Glomerular endothelial cell (primary cell): ENCODE results near the gene CNGB1. TPM values are rescaled to one million over a fixed set of nuclear protein-coding genes. Genes with fewer than 3 reads are reported as not detected.
"Not testable (repeated sequence)": the region's sequence is repeated elsewhere in the genome, so short reads cannot be mapped to it uniquely, and the experiment has no call there.

ENCODE experiments used
- DNase-seq: peaks from one replicate; pipeline ENCODE4 v3.0.0-alpha.2; 2011; ENCODE audit warnings: low read depth, low spot score; ENCODE audit errors: extremely low read depth
- total RNA-seq: library from RNA; depleted of rRNA; stranded (reverse); fragments of >200 nt; gene quantifications from 2 replicates; pipeline ENCODE4 v1.2.3, GENCODE V29; 2015

CNGB1 gene
- total RNA-seq, 1 donor from 2014 or later = not detected

DNA sequence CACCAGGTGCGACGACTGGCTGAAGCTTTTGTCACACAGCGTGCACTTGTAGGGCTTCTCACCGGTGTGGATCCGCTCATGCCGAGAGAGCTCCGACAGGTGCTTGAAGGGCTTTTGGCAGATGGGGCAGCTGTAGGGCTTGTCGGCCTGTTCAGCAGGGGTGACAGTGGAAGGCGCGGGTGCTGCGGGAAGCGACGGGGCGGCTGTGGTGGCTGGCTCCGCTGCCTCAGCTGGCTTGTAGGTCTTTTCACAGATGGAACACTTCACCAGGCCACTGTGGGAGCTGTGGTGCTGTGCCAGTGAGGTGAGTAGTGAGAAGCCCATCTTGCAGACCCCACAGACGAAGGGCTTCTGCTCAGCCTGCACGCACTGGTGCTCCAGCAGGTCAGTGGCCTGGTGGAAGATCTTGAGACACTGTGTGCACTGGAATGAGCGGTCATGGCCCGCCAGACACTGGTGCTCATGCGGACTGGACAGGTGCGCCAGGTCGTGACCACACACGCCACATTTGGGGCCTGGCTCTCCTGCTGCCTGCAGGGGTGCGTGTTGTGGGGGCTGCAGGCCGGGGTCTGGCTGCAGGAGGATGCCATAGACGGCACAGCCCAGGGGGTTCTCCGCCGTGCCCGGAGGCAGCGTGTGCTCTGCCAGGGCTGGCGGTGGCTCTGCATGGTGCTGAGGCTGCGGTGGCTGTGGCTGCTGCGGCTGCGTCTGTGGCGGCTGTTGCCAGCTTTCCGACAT is 26.8 kb upstream of the CNGB1 start:
- no peak for DNase-seq

DNA sequence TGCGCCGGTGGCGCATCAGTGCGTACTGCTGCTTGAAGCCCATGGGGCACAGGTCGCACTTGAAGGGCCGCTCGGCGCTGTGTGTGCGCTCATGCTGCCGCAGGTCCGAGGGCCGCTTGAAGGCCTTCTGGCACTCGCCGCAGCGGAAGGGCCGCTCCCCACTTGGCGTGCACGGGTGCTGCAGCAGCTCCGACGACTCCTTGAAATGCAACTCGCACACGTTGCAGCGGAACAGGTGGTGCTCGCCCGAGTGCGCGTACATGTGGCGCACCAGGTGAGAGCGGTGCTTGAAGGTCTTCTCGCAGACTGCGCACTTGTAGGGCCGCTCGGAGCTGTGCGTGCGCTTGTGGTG is 26.2 kb upstream of the CNGB1 start:
- no peak for DNase-seq

DNA sequence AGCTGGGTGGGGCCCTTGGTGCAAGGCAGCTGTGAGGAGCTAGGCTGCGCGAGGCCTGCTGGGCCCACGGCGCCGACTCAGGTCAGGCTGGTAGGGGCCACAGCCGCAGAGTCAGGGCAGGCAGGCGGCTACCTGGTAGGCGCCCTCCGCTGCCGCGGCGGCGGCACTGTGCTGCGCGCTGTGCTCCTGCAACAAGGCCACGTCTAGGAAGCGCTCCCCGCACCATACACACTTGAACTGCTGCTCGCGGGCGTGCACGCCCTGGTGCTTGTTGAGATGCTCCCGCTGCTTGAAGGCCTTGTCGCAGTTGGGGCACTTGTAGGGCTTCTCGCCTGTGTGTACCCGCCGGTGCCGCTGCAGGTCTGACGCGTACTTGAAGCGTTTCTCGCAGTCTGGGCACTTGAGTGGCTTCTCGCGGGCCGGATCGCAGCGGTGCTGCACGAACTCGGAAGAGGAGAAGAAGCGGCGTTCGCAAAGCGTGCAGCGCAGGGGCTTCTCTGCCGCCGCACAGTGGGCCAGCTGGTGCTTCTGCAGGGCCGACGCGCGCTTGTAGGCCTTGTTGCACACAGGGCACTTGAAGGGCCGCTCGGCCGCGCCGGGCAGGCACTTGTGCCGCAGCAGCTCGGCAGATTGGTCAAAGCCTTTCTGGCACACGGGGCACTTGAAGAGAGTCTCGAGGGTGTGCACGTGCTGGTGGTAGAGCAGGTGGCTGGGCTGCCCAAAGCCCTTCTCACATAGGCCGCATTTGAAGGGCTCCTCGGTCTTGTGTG is 25.7 kb upstream of the CNGB1 start:
- DNase-seq = no peak

DNA sequence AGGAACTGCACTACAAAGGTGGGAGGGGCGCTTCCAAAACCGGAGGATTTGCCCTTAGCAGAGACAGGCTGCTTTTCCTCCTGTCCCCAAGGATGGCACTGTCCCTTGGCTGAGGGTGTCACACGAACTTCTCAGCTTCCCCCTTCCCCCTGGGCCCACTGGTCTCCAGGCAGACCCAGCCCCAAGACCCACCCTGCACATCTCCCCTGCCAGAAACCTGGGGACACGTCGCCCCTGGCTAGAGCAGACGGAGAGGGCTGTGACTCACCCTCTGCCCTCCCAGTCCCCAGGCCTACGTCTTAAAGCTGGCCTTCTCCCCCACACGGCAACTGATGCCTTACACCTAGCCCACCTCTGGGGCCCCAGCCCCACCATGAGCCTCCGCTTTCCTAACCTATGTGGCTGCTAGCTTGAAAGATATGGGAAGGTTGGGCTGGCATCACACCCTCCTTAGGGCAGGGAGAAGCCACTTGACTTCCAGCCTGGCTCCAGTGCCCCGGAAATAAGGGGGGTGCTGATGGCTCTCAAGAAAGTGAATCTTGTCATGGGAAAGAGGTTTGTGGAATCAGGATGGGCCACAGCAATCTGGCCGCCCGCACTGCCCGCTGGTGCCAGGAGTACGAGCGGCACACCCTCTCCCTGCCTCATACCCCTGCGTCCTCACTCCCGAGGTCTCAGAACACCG is 24.9 kb upstream of the CNGB1 start:
- no peak for DNase-seq

DNA sequence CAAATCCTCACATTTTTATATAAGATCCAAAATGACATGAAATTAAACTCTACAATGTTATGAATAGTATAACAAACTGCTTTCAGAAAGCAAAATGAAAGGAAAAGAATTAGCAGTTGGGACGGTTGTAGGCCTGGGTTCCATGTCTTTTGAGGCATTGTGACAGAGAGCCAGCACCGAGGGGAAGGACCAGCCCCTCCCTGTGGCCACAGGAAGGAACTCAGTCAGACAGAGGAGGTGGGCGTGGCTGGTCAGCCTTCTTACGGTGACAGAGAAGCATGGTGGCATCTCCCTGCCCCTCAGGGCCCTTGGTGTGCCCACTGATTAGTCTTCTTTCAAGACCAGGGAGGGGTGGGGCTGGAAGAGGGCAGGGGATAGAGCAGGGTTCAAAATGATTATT is 23.9 kb upstream of the CNGB1 start:
- no peak for DNase-seq

DNA sequence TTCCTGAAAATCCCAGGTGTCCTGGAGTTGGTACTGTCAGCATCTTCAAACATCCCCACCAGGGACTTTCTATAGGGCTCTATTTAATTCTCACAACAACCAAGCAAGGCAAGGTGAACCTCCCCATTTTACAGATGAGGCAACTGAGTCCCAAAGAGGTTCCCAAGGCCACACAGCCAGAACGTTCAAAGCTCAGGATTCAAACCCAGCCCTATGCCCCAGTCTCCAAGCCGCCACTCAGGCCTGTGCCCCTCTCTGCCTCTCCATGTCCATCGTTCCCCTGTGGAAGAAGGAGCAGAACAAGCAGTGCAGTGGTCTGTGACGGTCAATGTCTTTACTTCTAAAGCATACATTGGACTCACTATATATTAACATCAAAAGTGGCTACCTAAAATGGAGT is 23.4 kb upstream of the CNGB1 start:
- DNase-seq = no peak

DNA sequence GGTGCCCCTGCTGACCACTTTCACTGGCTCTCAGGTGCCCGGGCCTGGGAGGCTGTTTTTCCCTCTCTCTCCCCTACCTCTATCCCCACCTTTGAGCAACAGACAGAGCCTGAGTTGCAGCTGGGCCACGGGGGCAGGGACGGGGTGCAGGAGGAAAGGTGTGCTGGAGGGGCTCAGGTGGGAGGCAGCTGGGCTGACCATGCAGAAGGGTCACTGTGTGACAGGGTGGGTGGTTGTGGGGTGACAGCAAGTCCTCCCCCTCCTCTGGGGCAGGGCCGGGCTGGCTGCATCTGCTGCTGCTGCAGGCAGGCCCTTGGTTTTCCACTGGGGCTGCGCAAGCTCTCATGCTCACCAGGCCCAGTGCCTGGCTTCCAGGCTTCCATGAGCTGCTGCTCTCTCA is 23.0 kb upstream of the CNGB1 start:
- no peak for DNase-seq

DNA sequence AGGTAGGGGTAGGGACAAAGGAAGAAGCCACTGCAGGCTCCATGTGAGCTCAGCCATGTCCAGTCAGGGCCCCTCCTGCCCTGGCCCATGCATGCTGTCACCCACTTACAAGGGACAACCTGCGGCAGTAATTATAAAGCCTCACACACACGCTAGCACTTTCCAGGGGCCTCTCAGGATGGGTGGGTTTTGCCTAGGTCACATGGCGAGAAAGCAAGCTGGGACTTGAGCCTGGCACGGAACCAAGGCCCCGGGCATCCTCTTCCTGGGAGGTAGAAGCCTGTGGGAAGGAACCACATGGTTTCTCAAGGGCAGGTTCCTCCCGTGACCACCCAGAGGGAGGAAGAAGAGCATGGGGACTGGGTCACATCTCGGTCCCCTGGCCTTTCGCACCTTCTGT is 22.5 kb upstream of the CNGB1 start:
- DNase-seq = no peak

DNA sequence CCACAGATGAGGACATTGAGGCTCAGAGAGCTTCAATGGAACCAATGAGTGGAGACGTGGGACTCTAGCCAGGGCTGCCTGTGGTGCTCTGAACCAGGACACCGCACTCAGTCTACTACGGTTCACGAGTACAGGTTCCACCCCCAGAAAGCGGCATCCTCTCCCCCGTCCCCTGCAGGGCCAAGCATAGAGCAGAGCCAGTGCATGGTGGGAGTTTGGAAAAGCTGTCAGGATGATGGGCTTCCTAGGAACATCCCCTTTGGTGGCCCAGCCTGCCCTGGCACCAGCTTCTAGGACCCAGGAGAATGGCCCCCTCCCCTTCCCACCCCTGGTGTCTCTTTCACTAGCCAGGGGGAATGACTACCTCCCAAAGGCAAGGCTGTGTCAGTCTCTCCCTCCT is 21.2 kb upstream of the CNGB1 start:
- DNase-seq = no peak

DNA sequence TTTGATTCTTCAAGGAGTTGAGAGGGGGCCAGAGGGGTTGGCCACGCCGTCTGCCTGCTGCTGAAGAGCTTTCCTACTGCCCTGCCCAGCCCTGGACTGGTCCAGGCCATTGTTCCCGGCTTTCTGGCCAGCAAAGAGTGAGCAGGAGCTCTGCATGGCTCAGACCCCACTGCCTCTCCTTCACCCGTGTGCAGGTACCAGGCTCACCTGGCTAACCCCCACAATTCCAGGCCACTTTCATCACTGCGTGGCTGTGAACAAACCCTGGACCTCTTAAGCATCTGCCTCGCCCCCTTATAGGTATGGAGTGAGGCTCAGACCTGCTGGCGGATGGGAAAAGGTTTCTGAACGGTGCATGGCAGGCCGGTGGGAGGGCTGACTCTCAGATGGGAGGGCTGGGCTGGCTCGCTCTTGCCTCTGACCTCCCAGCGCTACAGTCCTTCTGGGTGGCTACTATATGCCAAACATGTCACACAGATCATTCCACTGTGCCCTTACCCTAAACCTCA is 20.7 kb upstream of the CNGB1 start:
- no peak for DNase-seq

DNA sequence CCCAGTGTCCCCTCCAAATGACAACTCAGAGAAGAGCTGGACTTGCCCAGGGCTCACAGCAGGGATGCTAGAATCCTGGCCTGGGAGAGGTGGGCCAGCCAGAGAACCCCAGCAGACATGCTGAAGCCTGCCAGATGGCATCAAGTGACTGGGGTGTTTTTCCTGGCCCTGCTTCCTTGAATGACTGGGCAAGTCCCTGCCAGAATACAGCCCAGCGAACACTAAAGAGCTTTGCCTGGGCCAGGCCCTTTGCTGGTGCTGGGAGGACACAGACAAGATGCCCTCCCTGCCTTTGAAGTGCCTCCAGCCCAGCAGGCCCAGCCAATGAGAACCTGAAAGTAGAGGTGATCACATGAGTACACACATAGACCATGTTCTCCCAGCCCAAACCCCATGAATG is 18.0 kb upstream of the CNGB1 start:
- no peak for DNase-seq

DNA sequence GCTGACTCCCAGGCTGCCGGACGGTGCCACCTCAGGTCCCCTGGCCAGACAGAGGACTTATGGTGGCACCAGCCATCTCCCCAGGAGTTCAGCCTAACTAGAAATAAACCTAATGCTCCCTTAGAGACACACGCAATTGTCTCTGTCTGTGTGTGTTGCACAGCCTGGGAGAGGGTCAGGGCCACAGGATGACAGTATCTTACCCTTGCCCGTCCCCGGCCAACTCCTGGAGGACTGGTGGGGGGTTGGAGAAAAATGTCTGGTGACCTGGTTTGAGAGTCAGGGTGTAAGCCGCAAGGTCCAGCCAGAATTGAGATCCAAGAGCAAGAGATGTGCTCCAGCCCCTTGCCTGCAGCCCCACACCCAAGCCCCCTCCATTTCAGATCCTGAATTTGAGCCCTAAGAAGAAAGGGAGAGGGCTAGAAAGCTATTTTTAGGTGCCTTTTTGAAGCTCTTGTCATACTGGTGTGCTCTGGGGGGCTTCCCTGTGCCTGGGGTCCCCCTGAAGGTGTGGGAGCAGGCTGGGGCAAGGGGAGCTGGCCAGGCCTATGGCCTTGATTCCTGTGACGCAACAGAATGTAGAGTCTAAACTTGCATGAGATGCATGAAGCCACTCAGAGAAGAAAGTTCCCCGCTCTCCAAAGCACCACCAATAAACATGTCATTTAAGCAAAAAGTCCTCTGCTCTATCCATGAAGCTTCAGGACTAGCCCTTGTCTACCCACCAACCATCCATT is 16.7 kb upstream of the CNGB1 start:
- no peak for DNase-seq

DNA sequence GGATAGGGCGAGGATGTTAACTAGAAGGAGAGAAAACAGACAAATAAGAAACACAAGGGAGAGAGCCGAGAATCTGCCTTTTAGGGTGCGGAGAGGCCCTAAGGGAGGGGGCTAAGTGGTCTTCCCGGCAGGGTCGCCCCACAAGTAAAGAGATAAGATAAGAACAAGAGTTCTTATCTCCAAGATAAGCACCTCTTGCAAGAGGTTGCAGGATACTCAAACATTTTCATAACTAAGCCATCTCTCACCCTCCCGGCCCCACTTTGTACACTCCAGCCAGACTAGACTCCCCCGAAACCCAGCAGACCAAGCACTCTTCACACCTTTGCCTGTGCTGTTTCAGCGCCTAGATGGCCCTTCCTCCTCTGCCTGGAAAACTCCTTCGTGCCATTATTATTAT is 15.3 kb upstream of the CNGB1 start:
- DNase-seq = no peak

DNA sequence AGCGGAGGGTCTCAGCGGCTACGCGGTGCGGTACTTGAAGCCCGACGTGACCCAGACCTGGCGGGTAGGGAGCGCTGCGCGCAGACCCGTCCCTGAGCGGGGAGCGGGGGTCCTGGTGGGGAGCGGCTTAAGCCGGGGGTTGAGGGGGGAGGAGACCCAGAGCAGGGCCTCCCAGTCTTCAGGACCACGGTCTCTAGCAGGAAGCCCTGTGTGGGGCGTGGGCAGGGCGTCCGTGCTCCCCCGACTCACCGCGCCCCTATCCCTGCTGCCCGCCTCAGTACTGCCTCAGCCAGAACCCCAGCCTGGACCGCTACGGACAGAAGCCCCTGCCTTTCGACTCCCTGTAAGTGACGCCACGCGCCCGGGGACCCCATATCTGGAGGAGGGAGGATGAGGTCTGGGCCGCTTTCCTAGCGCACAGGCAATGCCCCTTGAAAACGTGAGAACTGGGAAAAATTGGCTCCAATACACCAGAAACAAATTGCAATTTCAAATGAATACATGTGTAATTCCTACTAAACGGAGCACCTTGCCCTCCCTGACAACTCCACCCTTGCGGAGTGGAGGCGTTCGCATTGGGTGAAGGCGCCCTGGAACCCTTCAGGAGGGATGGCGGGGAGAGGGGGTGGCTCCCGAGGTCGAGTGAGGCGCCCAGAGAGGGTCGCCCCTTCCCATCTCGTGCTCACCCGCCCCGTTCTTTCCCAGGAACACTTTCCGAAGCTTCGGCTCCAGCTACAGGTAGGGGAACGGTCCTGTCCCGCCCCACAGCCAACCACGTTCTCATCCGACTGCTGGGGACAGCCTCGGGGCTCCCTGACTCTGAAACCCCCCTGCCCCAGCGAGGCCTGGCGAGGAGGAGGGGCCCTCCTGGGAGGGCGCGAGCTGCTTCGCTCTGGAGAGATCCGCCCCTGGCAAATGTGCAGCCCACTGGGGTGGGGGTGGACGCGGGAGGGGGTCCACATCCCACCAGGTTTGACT is 14.6 kb upstream of the CNGB1 start:
- DNase-seq = no peak

DNA sequence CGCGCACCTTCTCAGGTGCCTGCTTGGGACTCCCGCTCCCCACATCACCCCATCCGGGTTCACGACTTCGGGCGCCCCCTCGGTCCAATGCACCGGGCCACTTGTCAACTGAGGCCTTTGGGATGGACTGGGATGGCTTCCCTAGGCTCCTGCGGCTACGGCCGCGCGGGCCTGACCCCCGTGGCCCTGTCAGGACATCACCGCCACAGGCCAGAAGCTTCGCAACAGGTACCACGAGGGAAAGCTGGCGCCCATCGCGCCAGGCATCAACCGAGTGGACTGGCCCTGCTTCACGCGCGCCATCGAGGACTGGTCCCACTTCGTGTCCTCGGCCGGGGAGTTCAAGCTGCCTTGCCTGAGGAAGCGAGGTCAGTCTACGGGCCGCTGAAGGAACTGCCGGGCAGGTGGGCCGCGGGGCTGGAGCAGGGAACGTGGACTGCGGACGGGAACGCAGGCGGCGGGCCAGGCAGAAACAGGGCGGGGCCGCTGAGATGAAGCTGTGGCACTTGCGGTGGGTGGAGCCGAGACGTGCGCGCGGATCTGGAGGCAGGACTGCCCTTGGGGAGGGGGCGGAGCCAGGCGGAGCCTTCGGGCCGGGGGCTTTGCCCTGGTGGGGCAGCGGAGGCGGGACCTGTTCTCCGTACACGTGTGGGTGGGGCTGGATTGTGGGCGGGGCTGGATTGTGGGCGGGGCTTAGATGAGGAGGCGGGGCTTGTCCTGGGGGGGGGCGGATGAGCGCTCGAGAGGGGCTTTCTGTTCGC is 13.7 kb upstream of the CNGB1 start:
- no peak for DNase-seq

DNA sequence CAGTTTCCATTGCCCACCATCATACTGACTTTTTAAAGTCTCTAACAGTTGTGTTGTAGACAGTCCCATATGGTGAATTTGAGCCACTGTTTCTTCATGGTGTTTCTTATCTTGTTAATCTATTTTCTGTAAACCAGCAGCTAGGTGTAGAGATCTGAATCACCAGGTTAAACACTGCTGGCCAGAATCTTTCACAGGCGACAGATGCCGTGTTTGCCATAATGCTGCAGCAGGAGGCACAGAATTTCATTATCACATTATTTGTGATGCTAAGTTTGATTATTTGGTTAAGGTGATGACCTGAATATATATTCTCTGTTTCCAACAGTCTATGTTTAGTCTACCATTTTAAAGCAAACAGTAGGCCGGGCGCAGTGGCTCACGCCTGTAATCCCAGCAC is 11.5 kb upstream of the CNGB1 start:
- DNase-seq = no peak

DNA sequence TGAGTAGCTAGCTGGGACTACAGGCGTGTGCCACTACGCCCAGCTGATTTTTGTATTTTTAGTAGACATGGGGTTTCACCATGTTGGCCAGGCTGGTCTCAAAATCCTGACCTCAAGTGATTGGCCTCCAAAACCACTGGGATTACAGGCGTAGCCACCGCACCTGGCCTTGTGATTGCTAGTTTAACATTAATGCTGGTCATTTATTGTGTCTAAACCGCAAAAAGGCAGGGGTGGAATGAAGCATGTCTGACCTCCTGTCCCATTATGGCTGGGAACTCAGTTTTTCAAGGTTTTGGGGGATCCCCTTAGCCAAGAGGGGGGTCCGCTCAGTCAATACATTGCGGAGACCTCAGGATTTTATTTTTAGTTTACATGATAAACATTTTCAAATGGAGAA is 10.7 kb upstream of the CNGB1 start:
- DNase-seq = no peak

DNA sequence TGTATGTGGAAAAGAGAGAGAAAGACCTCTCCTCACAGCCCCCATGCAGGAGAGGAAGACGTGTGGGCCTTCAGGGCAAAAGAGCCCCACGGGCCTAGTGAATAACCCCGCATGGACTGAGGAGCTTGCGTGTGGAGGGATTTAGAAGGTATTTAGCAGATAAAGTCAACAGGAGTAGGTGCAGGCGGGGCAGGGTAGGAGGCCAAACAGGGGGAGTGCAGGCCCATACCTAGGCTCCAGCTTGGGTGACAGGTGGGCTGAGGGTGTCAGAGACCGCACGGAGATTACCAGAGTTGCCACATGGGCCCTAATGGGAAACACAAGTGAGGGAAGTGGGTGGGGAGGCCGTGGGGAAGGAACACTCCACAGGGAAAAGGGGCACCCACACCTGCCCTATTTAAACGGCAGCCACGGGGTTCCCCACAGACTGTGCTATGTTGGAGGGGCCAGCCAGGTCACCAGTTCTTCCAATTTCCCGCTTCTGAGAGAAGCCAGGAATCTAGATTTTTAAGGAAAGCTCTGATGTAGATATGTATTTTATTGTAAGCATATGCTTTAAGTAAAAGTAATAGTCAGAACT is 8.2 kb upstream of the CNGB1 start:
- DNase-seq = no peak

DNA sequence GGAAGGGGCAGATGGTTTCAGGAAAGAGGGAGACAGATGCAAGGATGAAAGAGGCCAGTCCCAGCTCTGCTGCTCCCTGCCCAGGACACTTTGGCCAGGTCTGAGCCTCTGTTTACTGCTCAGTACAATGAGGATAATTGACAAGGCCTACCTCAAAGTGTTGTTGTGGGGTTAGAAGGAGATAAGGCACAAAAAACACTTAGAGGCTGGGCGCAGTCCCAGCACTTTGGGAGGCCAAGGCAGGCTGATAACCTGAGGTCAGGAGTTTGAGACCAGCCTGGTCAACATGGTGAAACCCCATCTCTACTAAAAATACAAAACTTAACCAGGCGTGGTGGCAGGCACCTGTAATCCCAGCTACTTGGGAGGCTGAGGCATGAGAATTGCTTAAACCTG is 7.1 kb upstream of the CNGB1 start:
- DNase-seq = not testable (repeated sequence)
